ENCODE measurements around the gene SYK. TPM values are rescaled to one million over a fixed set of nuclear protein-coding genes. Genes with fewer than 3 reads are reported as not detected.

The SYK gene
- total RNA-seq, 1 donor from 2014 or later, result 10.7 TPM

DNA sequence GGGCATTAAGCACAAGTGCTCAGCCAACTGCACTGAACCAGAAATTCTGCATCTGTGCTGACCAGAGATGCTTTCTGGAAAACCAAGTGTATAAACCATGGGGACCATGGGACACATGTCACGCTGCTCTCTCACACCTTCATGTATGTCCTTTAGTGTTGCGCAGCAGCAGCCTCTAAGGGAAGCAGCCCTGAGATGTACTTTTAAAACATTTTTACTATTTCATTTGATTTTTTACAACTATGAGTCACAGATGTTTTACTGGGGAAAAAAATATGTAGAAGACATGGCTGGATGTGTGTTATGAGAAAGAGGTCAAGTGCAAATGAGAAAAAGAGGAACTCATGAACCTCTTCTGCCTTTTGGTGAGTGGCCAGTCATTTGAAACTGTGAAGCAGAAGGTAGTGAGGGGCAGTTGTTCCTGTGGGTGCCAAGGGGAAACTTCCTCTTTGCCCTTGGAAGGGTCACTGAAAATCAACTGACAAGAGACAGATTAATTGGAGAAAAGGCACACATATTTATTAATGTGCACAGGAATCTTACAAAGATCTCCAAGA is 31.4 kb upstream of the SYK start:
- Mint-ChIP-seq H3K27ac (ENCODE audit: unreplicated experiment) (no peak overlapping the region), H3K4me1 (ENCODE audit: low read depth, unreplicated experiment) (no peaks in the 10 kb centered on the region), H3K27me3 (ENCODE audit: unreplicated experiment) (no peaks in the 10 kb centered on the region), H3K4me3 (ENCODE audit: unreplicated experiment) (no peak overlapping the region), H3K9me3 (ENCODE audit: unreplicated experiment) (peaks cover 20% of the 10 kb centered on the region), H3K36me3 (ENCODE audit: unreplicated experiment) (peaks cover 27% of the 10 kb centered on the region)
- no peak for DNase-seq
- TF ChIP-seq, protein P1, sequence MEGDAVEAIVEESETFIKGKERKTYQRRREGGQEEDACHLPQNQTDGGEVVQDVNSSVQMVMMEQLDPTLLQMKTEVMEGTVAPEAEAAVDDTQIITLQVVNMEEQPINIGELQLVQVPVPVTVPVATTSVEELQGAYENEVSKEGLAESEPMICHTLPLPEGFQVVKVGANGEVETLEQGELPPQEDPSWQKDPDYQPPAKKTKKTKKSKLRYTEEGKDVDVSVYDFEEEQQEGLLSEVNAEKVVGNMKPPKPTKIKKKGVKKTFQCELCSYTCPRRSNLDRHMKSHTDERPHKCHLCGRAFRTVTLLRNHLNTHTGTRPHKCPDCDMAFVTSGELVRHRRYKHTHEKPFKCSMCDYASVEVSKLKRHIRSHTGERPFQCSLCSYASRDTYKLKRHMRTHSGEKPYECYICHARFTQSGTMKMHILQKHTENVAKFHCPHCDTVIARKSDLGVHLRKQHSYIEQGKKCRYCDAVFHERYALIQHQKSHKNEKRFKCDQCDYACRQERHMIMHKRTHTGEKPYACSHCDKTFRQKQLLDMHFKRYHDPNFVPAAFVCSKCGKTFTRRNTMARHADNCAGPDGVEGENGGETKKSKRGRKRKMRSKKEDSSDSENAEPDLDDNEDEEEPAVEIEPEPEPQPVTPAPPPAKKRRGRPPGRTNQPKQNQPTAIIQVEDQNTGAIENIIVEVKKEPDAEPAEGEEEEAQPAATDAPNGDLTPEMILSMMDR (IDR thresholded peaks at IDR 0.05; ENCODE audit: partially characterized antibody, unreplicated experiment), result no peak

GRCh38 chr9:90770927-90771326 is 30.7 kb upstream of the SYK start:
- no peak for DNase-seq
- peaks cover 27% of the 10 kb centered on the region for H3K36me3 Mint-ChIP-seq (ENCODE audit: unreplicated experiment)
- H3K4me1 Mint-ChIP-seq (ENCODE audit: low read depth, unreplicated experiment), result no peaks in the 10 kb centered on the region
- no peaks in the 10 kb centered on the region for H3K27me3 Mint-ChIP-seq (ENCODE audit: unreplicated experiment)
- peaks cover 20% of the 10 kb centered on the region for H3K9me3 Mint-ChIP-seq (ENCODE audit: unreplicated experiment)
- TF ChIP-seq, protein P1 (IDR thresholded peaks at IDR 0.05; ENCODE audit: partially characterized antibody, unreplicated experiment), result no peak
- H3K27ac Mint-ChIP-seq (ENCODE audit: unreplicated experiment), result no peak overlapping the region
- no peak overlapping the region for H3K4me3 Mint-ChIP-seq (ENCODE audit: unreplicated experiment)

DNA sequence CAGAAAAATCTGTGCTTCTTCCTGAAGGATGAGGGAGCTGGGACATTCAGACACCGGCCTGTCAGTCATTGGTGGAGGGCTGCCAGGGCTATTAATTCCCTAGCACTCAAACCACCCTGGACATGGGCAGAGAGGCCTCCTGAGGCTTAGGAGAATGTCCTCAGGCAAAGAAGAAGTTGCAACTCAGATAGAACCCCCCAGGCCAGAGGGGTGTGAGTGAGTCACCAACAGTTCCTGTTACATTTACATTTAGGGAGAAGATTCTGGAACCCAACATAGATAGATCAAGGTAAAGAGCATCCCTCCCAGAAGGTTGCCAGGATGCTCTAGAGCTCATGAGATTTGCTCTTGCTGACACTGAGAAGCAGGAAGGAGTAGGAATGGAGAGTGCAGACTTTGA is 29.2 kb upstream of the SYK start:
- DNase-seq, result no peak
- H3K9me3 Mint-ChIP-seq (ENCODE audit: unreplicated experiment), result peaks cover 17% of the 10 kb centered on the region
- peaks cover 27% of the 10 kb centered on the region for H3K36me3 Mint-ChIP-seq (ENCODE audit: unreplicated experiment)
- H3K27me3 Mint-ChIP-seq (ENCODE audit: unreplicated experiment), result no peaks in the 10 kb centered on the region
- no peak overlapping the region for H3K27ac Mint-ChIP-seq (ENCODE audit: unreplicated experiment)
- TF ChIP-seq, protein P1 (IDR thresholded peaks at IDR 0.05; ENCODE audit: partially characterized antibody, unreplicated experiment), result no peak
- H3K4me3 Mint-ChIP-seq (ENCODE audit: unreplicated experiment), result no peak overlapping the region
- no peaks in the 10 kb centered on the region for H3K4me1 Mint-ChIP-seq (ENCODE audit: low read depth, unreplicated experiment)

DNA sequence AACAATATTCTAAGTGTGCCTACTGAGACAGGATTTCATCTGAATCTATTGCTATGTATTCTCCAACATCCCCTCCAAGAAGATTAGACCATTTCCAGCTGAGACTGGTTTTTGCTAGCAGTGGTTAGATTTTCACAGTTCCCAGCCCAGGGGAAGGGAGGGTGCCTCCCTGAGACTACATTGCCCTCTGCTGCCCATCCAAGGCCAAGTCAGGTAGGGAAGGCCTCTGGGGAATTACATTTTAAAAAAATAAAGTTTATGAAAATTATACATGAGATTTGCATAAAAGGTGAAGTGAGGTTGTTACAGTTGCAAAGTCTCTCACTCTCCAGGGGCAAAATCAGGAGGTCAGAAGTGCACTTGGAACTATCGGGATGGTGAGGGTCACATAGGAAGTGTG is 28.0 kb upstream of the SYK start:
- Mint-ChIP-seq H3K27me3 (ENCODE audit: unreplicated experiment) (no peaks in the 10 kb centered on the region), H3K36me3 (ENCODE audit: unreplicated experiment) (peaks cover 17% of the 10 kb centered on the region), H3K4me3 (ENCODE audit: unreplicated experiment) (no peak overlapping the region), H3K4me1 (ENCODE audit: low read depth, unreplicated experiment) (peaks cover 2% of the 10 kb centered on the region), H3K9me3 (ENCODE audit: unreplicated experiment) (peaks cover 13% of the 10 kb centered on the region), H3K27ac (ENCODE audit: unreplicated experiment) (no peak overlapping the region)
- TF ChIP-seq, protein P1 (IDR thresholded peaks at IDR 0.05; ENCODE audit: partially characterized antibody, unreplicated experiment), result no peak
- DNase-seq, result no peak

- Mint-ChIP-seq H3K27ac (ENCODE audit: unreplicated experiment) (no peak overlapping the region), H3K4me3 (ENCODE audit: unreplicated experiment) (no peak overlapping the region), H3K9me3 (ENCODE audit: unreplicated experiment) (peaks cover 17% of the 10 kb centered on the region), H3K36me3 (ENCODE audit: unreplicated experiment) (peaks cover 17% of the 10 kb centered on the region), H3K27me3 (ENCODE audit: unreplicated experiment) (no peaks in the 10 kb centered on the region), H3K4me1 (ENCODE audit: low read depth, unreplicated experiment) (peaks cover 6% of the 10 kb centered on the region)
- TF ChIP-seq, protein P1 (IDR thresholded peaks at IDR 0.05; ENCODE audit: partially characterized antibody, unreplicated experiment), result no peak
- DNase-seq, result no peak
Observed at GRCh38 chr9:90774071-90774470, 27.5 kb upstream of the SYK start.

Data from glutamatergic neuron (in vitro differentiated cells).